Osteoblast (primary cell): ENCODE results near the gene ANKEF1. TPM values are rescaled to one million over a fixed set of nuclear protein-coding genes. Genes with fewer than 3 reads are reported as not detected.
"Not testable (repeated sequence)": the region's sequence is repeated elsewhere in the genome, so short reads cannot be mapped to it uniquely, and the experiment has no call there.

ENCODE experiments used
- DNase-seq: peaks from one replicate; pipeline ENCODE4 v3.0.0; 2011; ENCODE audit warnings: low spot score, mixed read lengths; ENCODE audit not compliant: insufficient read length; ENCODE audit errors: missing footprints
- H2AFZ ChIP-seq: 2 replicates; pipeline ENCODE4 v1.6.0; 2011; ENCODE audit warnings: mild to moderate bottlenecking, low read length
- H3K27ac ChIP-seq: 2 replicates; pipeline ENCODE4 v1.5.1; 2011; ENCODE audit warnings: mild to moderate bottlenecking, low read depth, low read length, moderate library complexity
- H3K27me3 ChIP-seq: 2 replicates; pipeline ENCODE4 v1.6.0; 2012; ENCODE audit warnings: mild to moderate bottlenecking, control low read depth, inconsistent platforms, low read length, moderate library complexity; ENCODE audit not compliant: insufficient read depth
- H3K36me3 ChIP-seq: 2 replicates; pipeline ENCODE4 v1.5.1; 2011; ENCODE audit warnings: mild to moderate bottlenecking, low read length, control low read depth, moderate library complexity; ENCODE audit not compliant: insufficient read depth
- H3K4me1 ChIP-seq: 2 replicates; pipeline ENCODE4 v1.5.1; 2011; ENCODE audit warnings: mild to moderate bottlenecking, low read length, control low read depth, moderate library complexity; ENCODE audit not compliant: insufficient read depth
- H3K4me2 ChIP-seq: 2 replicates; pipeline ENCODE4 v1.6.0; 2011; ENCODE audit warnings: mild to moderate bottlenecking, low read length; ENCODE audit not compliant: insufficient read depth
- H3K4me3 ChIP-seq: fragments of 200-600 bp; sonication (generic); 3 replicates; pipeline ENCODE4 v1.5.1; 2012; ENCODE audit warnings: mild to moderate bottlenecking, low read length, inconsistent platforms; ENCODE audit not compliant: insufficient read depth
- H3K79me2 ChIP-seq: 2 replicates; pipeline ENCODE4 v1.6.0; 2012; ENCODE audit warnings: mild to moderate bottlenecking, low read length, control low read depth, inconsistent platforms; ENCODE audit not compliant: insufficient read depth
- H3K9me3 ChIP-seq: 2 replicates; pipeline ENCODE4 v1.5.1; 2011; ENCODE audit warnings: low read depth, low read length, control low read depth
- H4K20me1 ChIP-seq: 2 replicates; pipeline ENCODE4 v1.6.0; 2012; ENCODE audit warnings: mild to moderate bottlenecking, low read length, control low read depth; ENCODE audit not compliant: insufficient read depth
- CTCF ChIP-seq: IDR thresholded peaks from 2 replicates; pipeline ENCODE4 v1.5.1; 2011; ENCODE audit warnings: mild to moderate bottlenecking, low read depth, low read length, moderate library complexity; ENCODE audit errors: extremely low read depth
- total RNA-seq: library from RNA; depleted of rRNA; stranded (reverse); fragments of >200 nt; gene quantifications from 2 replicates; pipeline ENCODE4 v1.2.3, GENCODE V29; 2012

ANKEF1 gene
- total RNA-seq, 1 donor = 2.5 TPM

- Histone ChIP-seq H3K9me3 (no peaks in the 10 kb centered on the region), H3K27me3 (peaks cover 10% of the 10 kb centered on the region), H4K20me1 (no peaks in the 10 kb centered on the region), H3K36me3 (no peaks in the 10 kb centered on the region), H3K79me2 (no peaks in the 10 kb centered on the region), H3K4me2 (peak overlapping the region; percentile 78), H3K27ac (no peak overlapping the region), H2AFZ (no peak overlapping the region), H3K4me1 (no peaks in the 10 kb centered on the region), H3K4me3 (no peak overlapping the region)
- DNase-seq = no peak
- TF ChIP-seq CTCF = no peak
Observed at GRCh38 chr20:10033905-10034650, 709 bp upstream of the ANKEF1 start.

- H2AFZ ChIP-seq, H4K20me1 ChIP-seq, H3K4me2 ChIP-seq, H3K36me3 ChIP-seq, H3K4me1 ChIP-seq, H3K79me2 ChIP-seq, H3K4me3 ChIP-seq, H3K9me3 ChIP-seq, H3K27me3 ChIP-seq, DNase-seq, H3K27ac ChIP-seq: not testable (repeated sequence)
Observed at GRCh38 chr20:10036321-10036720, 1.5 kb downstream of the ANKEF1 start.

- H2AFZ ChIP-seq = no peak overlapping the region
- no peaks in the 10 kb centered on the region for H3K36me3 ChIP-seq
- no peak overlapping the region for H3K27ac ChIP-seq
- no peaks in the 10 kb centered on the region for H3K9me3 ChIP-seq
- DNase-seq = peak; percentile 81
- no peak overlapping the region for H3K4me3 ChIP-seq
- H3K79me2 ChIP-seq = no peaks in the 10 kb centered on the region
- no peak overlapping the region for H3K4me2 ChIP-seq
- H3K27me3 ChIP-seq = no peaks in the 10 kb centered on the region
- peaks cover 9% of the 10 kb centered on the region for H3K4me1 ChIP-seq
- no peaks in the 10 kb centered on the region for H4K20me1 ChIP-seq
- no peak for TF ChIP-seq CTCF
Observed at GRCh38 chr20:10040070-10040975, 5.5 kb downstream of the ANKEF1 start.

GRCh38 chr20:10042086-10042485 lies 7.3 kb downstream of the ANKEF1 start:
- Histone ChIP-seq H3K9me3 (no peaks in the 10 kb centered on the region), H3K4me2 (no peak overlapping the region), H3K27ac (no peak overlapping the region), H2AFZ (no peak overlapping the region), H3K4me1 (peaks cover 9% of the 10 kb centered on the region), H3K27me3 (no peaks in the 10 kb centered on the region), H4K20me1 (no peaks in the 10 kb centered on the region), H3K79me2 (no peaks in the 10 kb centered on the region), H3K4me3 (no peak overlapping the region), H3K36me3 (no peaks in the 10 kb centered on the region)
- TF ChIP-seq CTCF = no peak
- DNase-seq = no peak
